ENCODE results near the gene ELMO3. TPM values are rescaled to one million over a fixed set of nuclear protein-coding genes. Genes with fewer than 3 reads are reported as not detected.

Gene ELMO3
- total RNA-seq, 1 experiment from 2014 or later = 2.0 TPM

GRCh38 chr16:67150047-67150832 is 48.7 kb upstream of the ELMO3 start:
- Histone ChIP-seq H3K4me3 (ENCODE audit: low read depth in 2 of 2, low read length in 2 of 2) (peak overlapping the region; percentile 56 to 75), H3K36me3 (ENCODE audit: control insufficient read depth, insufficient read depth, low read length) (no peaks in the 10 kb centered on the region), H3K4me1 (ENCODE audit: control insufficient read depth, insufficient read depth, low read length) (peaks cover 5% of the 10 kb centered on the region), H3K27me3 (ENCODE audit: control insufficient read depth, insufficient read depth, low read length) (no peaks in the 10 kb centered on the region), H3K27ac (ENCODE audit: low read length) (peak overlapping the region; percentile 82), H3K9me3 (ENCODE audit: control insufficient read depth, insufficient read depth, low read depth, low read length) (no peaks in the 10 kb centered on the region)
- intact Hi-C loops (cut with micrococcal nuclease; ENCODE audit: unreplicated experiment) = loop anchor here (10.0 kb wide), 2 partner anchors 135 to 175 kb away; no protein-coding TSS in a partner anchor
- TF ChIP-seq TCF7L2 (IDR thresholded peaks at IDR 0.05; ENCODE audit: low read depth, low read length) (no peak), POLR2AphosphoS5 (IDR thresholded peaks at IDR 0.05; ENCODE audit: low read depth, low read length) (peak; percentile 28; the same call in 1 of the 2 replicates), SIN3A (IDR thresholded peaks at IDR 0.05; ENCODE audit: borderline replicate concordance, insufficient read depth, low read depth, low read length) (peak; percentile 60; the same call in 1 of the 2 replicates)
- TF ChIP-seq, protein P1, sequence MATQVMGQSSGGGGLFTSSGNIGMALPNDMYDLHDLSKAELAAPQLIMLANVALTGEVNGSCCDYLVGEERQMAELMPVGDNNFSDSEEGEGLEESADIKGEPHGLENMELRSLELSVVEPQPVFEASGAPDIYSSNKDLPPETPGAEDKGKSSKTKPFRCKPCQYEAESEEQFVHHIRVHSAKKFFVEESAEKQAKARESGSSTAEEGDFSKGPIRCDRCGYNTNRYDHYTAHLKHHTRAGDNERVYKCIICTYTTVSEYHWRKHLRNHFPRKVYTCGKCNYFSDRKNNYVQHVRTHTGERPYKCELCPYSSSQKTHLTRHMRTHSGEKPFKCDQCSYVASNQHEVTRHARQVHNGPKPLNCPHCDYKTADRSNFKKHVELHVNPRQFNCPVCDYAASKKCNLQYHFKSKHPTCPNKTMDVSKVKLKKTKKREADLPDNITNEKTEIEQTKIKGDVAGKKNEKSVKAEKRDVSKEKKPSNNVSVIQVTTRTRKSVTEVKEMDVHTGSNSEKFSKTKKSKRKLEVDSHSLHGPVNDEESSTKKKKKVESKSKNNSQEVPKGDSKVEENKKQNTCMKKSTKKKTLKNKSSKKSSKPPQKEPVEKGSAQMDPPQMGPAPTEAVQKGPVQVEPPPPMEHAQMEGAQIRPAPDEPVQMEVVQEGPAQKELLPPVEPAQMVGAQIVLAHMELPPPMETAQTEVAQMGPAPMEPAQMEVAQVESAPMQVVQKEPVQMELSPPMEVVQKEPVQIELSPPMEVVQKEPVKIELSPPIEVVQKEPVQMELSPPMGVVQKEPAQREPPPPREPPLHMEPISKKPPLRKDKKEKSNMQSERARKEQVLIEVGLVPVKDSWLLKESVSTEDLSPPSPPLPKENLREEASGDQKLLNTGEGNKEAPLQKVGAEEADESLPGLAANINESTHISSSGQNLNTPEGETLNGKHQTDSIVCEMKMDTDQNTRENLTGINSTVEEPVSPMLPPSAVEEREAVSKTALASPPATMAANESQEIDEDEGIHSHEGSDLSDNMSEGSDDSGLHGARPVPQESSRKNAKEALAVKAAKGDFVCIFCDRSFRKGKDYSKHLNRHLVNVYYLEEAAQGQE (IDR thresholded peaks at IDR 0.05; ENCODE audit: insufficient read depth in 1 of 2, low read depth in 2 of 2, low read length in 1 of 2) = no peak
- TF ChIP-seq, protein P2, sequence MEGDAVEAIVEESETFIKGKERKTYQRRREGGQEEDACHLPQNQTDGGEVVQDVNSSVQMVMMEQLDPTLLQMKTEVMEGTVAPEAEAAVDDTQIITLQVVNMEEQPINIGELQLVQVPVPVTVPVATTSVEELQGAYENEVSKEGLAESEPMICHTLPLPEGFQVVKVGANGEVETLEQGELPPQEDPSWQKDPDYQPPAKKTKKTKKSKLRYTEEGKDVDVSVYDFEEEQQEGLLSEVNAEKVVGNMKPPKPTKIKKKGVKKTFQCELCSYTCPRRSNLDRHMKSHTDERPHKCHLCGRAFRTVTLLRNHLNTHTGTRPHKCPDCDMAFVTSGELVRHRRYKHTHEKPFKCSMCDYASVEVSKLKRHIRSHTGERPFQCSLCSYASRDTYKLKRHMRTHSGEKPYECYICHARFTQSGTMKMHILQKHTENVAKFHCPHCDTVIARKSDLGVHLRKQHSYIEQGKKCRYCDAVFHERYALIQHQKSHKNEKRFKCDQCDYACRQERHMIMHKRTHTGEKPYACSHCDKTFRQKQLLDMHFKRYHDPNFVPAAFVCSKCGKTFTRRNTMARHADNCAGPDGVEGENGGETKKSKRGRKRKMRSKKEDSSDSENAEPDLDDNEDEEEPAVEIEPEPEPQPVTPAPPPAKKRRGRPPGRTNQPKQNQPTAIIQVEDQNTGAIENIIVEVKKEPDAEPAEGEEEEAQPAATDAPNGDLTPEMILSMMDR (IDR thresholded peaks at IDR 0.05) = peak; percentile 69
- ChIA-PET POLR2A (no interaction called here), CTCF (no interaction called here)
- in situ Hi-C loops (cut with HindIII; ENCODE audit: low pct_unique_long_range_greater_than_20kb, low sequenced_read_pairs) = no loop called here
- ATAC-seq (peak; percentile 86), DNase-seq (ENCODE audit: low read depth, low spot score) (no peak)
- BruUV-seq (replicated peaks) = no TSS peak

DNA sequence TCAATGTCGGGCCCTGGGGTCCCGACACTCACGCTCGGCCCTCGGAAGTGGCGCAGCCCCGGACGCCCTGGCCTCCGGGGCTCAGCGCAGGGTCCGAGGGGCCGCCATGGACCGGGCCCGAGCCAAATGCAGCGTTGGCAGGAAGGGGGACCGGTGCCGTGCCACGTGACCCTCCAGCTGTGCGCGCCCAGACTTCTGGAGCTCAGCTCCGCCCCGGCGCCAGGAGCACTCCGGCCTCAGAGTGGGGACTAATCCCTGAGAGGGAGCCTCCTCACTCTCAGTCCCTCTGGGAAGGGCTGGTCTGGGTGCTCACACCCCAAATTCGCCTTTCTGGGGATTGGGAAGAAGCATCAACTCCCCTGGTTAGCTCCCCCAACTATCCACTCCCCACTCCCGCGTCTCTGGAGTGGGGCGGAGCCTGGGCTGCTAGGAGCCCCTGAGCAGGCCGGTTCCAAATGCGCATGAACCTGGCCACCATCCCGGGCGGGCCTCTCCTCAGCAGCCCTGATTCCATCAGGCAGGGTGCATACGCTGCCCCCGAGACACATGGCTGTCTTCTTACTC is 48.0 kb upstream of the ELMO3 start, which contains the start of gene B3GNT9:
B3GNT9 (minus strand) TSS at position 166 of the 564 bp plus-strand sequence. CDS start 513 bp downstream, outside the sequence.
- POLR2A ChIA-PET = no interaction called here

More for the DNA sequence above, 48.0 kb upstream of the ELMO3 start, which contains the start of gene B3GNT9:
- Histone ChIP-seq H3K4me1 (ENCODE audit: control insufficient read depth, insufficient read depth, low read length) (peaks cover 6% of the 10 kb centered on the region), H3K27ac (ENCODE audit: low read length) (peak within 1 kb of the TSS; percentile 82), H3K4me3 (ENCODE audit: low read depth in 2 of 2, low read length in 2 of 2) (peak within 1 kb of the TSS; percentile 56 to 75), H3K27me3 (ENCODE audit: control insufficient read depth, insufficient read depth, low read length) (no peaks in the 10 kb centered on the region), H3K9me3 (ENCODE audit: control insufficient read depth, insufficient read depth, low read depth, low read length) (no peaks in the 10 kb centered on the region), H3K36me3 (ENCODE audit: control insufficient read depth, insufficient read depth, low read length) (no peaks in the 10 kb centered on the region)
- CTCF ChIA-PET = no interaction called here
- intact Hi-C loops (cut with micrococcal nuclease; ENCODE audit: unreplicated experiment) (loop anchor here (10.0 kb wide), 2 partner anchors 136 to 176 kb away; no protein-coding TSS in a partner anchor), in situ Hi-C loops (cut with HindIII; ENCODE audit: low pct_unique_long_range_greater_than_20kb, low sequenced_read_pairs) (no loop called here)
- DNase-seq (ENCODE audit: low read depth, low spot score) = no peak
- TF ChIP-seq, protein P2 (IDR thresholded peaks at IDR 0.05) = no peak
- peak; percentile 8; the same call in 1 of the 2 replicates for TF ChIP-seq POLR2AphosphoS5 (IDR thresholded peaks at IDR 0.05; ENCODE audit: low read depth, low read length)
- peak; percentile 82 for ATAC-seq
- BruUV-seq (replicated peaks) = no TSS peak
